C4-2B (cell line): Measurements from ENCODE around the gene CDO1.

Experiments
- CTCF ChIP-seq: fragments of 450-650 bp; conservative IDR thresholded peaks from 2 replicates; pipeline ENCODE4 v1.5.1; 2017; ENCODE audit warnings: mild to moderate bottlenecking
- ZFX ChIP-seq: fragments of 450-650 bp; IDR thresholded peaks from 2 replicates; pipeline ENCODE4 v1.6.1; 2017

- TF ChIP-seq CTCF: no peak
- TF ChIP-seq ZFX: no peak
Observed at GRCh38 chr5:115857626-115858349, 41.3 kb upstream of the CDO1 start.
